GM18507 (cell line): ENCODE data around the gene CCDC150.
"Not testable (repeated sequence)": the region's sequence is repeated elsewhere in the genome, so short reads cannot be mapped to it uniquely, and the experiment has no call there.

ENCODE experiments used
- DNase-seq: peaks from one replicate; pipeline ENCODE4 v3.0.0; 2011; ENCODE audit warnings: low read depth; ENCODE audit not compliant: insufficient read length; ENCODE audit errors: extremely low spot score
- FAIRE-seq: peaks from 2 replicates; lab custom pipeline; 2011; peaks lifted over from hg19 to GRCh38; lab: Jason Lieb, UNC

CCDC150 gene

DNA sequence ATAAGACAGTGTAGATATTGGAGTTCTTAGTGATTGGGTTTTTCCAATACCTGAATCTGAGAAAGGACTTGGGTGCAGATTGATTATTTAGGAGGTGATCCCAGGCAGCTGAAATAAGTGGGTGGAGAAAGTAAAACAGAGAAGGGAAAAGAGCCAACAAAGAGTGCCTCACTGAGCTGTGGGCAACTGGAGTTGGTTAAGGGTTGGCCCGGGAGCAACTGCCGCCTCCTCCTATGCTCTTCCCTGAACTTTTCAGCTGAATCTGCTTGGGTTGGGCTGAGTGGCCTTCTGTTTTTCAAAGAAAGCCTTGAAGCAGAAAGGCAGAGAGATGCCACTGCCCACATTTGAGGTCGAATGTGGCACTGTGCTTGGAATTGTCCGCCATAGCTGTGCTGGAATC lies 20.9 kb upstream of the CCDC150 start:
- FAIRE-seq, result no peak
- no peak for DNase-seq

DNA sequence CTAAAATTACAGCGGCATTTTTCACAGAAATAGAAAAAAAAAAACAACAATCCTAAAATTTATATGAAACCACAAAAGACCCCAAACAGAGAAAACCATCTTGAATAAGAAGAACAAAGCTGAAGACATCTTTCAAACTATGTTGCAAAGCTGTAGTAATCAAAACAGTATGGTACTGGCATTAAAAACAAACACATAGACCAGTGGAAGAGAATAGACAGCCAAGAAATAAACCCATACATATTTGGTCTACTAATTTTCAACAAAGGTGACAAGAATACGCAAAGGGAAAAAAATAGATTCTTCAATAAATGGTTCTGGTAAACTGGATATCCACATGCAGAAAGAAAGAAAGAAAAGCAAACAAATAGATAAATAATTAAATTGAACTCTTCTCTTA lies 9.0 kb upstream of the CCDC150 start:
- DNase-seq, result no peak
- no peak for FAIRE-seq

DNA sequence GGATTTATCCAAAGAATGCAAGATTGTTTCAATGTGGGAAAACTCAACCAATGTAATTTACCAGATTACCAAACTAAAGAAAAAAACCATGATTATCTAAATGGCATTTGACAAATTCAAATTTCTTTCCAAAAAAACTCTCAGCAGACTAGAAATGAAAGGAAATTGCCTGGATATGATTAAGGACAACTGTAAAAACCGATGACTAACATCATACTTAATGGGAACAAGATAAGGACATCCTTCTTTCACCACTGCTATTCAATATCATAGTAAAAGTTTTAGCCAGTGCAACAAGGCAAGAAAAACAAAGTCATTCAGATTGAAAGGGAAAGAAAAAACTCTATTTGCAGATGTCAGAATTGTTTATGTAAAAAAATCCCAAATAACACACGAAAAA lies 4.4 kb upstream of the CCDC150 start:
- DNase-seq (no peak), FAIRE-seq (no peak)

DNA sequence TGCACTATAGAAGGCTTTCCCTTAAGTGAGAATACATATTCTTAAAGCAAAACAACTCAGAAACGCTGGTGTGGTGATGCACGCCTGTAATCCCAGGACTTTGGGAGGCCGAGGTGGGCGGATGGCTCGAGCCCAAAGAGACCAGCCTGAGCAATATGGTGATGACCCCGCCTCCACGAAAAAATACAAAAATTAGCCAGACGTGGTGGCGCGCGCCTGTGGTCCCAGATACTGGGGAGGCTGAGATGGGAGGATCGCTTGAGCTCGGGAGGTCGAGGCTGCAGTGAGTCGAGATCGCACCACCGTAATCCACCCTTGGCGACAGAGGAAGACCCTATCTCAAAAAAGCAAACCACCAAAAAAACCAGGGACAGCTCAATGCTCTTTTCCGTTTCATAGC lies 750 bp upstream of the CCDC150 start:
- FAIRE-seq, result no peak
- DNase-seq, result no peak

DNA sequence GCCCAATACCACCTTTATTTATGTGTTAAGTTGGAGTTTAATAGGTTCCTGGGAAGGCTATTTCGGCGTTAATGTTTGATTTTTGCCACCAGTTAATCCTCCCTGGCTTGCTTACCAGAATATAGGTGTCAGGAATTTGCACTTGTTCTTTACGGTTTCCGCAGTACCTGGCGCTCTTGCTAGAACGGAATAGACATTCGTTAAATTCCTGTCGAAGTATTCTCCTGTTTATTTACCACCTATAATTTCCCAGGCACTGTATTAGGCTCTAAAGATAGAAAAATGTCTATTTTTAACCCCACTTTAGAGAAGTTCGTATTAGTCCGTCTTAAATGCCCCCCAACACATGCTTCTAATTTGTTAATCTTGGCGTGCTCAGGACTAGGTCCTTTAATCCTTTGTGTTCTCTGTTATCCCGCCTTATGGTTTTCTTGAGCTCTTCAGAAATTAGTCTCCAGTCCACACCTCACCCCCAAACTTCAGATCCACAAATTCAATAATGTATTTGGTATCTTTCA lies 575 bp downstream of the CCDC150 start:
- FAIRE-seq, result peak; percentile 21

DNA sequence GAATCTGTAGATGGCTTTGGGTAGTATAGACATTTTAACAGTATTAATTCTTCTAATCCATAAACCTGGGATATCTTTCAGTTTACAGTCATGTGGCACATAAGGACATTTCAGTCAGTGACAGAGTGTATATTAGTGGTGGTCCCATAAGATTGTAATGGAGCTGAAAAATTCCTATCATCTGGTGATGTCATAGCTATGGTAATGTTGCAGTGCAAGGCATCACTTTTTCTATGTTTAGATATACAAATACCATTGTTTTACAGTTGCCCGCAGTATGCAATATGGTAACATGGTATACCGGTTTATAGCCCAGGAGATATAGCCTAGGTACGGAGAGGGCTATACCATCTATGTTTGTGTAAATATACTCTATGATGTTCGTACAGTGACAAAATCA lies 9.7 kb downstream of the CCDC150 start:
- FAIRE-seq, result no peak
- DNase-seq, result no peak

More for the DNA sequence above, 575 bp downstream of the CCDC150 start:
- DNase-seq, result no peak

DNA sequence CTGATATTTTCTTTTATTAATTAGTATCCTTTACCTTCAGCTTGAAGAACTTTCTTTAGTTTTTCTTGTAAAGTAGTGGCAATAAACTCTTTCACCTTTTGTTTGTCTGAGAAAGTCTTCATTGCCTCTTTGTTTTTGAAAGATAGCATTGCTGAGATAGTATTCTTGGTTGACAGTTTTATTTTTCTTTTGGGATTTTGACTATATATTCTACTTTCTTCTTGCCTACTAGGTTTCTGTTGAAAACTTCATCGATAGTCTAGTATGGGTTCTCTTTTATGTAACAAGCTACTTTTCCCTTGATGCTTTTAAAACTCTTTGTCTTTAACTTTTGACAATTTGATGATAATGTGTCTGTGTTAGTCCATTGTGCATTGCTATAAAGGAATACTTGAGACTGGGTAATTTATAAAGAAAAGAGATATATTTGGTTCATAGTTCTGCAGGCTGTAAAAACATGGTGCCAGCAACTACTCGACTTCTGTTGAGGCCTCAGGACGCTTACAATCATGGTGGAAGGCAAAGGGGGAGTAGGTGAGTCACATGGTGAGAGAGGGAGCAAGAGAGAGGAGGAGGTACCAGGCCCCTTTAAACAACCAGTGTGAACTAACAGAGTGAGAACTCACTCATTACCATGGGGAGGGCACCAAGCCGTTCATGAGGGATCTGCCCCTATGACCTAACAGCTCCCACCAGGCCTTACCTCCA lies 12.0 kb downstream of the CCDC150 start:
- no peak for DNase-seq
- FAIRE-seq, result no peak

DNA sequence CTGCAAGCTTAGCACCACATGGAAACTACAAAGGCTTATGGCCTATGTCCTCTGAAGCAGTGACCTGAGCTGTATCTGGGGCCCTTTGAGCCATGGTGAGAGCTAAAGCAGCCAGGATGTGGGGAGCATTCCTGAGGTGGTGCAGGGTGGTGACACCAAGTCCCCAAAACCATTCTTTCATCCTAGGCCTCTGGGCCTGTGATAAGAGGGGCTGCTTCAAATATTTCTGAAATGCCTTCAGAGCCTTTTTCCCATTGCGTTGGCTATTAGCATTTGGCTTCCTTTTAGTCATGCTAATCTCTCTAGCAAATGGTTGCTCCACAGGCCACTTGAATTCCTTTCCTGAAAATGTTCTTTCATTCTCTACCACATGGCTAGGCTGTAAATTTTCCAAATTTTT lies 13.4 kb downstream of the CCDC150 start:
- FAIRE-seq, result no peak
- no peak for DNase-seq

DNA sequence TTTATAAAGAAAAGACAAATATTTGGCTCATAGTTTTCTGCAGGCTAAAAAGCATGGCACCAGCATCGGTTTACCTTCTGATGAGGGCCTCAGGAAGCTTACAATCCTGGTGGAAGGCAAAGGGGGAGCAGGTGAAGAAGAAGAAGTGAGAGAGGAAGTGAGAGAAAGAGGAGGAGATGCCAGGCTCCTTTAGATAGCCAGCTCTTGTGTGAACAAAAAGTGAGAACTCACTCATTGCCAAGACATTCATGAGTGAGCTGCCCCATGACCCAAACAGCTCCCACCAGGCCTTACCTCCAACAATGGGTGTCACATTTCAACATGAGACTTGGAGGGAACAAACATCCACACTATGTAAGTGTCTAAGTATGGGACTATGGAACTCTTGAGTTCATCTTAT lies 14.3 kb downstream of the CCDC150 start:
- no peak for DNase-seq
- no peak for FAIRE-seq

DNA sequence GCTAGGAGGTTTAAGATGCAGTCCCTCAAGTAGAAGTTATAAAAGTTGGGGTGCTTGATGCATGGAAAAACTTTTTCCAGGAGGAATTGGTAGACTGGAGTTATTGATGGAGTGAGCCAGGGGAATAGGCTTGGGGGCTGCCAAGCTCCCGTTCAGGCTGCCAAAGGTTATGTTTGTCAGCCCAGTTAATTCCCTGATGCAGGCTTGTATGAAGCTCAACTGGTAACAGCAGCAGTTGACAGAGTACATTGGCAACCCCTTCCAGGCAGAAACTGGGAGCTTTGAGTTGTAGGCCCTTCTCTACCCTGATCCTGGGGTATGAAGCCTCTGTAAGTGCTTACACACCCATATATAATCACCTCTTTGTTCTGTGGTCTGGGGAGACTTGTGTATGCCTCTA lies 16.2 kb downstream of the CCDC150 start:
- no peak for DNase-seq
- no peak for FAIRE-seq

DNA sequence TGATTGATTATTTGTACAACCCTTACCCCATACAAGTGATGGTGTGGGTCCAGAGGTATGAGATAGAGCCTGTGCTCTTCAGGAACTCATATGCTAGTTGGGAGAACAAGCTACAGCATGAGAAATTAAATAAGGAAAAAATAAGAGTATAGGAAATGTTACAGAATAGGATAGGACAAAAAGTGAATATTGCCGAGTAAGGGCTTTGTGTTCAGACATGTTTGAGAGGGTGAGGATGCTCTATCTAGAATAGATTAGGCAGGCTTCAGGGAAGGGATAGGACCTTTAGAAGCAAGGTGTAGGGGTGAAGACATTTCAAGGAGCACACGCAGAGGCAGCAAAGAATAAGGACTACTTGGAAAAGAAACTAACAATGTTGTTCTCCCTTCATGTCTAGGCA lies 17.8 kb downstream of the CCDC150 start:
- peak; percentile 9 for FAIRE-seq
- DNase-seq, result no peak

DNA sequence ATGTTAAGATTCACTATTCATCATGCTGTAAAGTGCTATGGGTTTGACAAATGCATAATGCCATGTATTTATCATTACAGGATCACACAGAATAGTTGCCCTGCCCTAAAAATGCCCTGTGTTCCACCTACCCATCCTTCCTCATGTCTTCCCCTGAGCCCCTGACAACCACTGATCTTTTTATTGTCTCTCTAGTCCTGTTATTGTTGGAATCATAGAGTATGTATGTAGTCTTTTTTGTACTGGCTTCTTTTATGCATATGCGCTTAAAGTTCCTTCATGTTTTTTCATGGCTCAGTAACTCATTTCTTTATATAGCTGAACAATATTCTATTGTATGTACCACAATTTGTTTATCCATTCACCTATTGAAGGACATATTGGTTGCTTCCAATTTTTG lies 20.3 kb downstream of the CCDC150 start:
- DNase-seq (no peak), FAIRE-seq (peak; percentile 54)

DNA sequence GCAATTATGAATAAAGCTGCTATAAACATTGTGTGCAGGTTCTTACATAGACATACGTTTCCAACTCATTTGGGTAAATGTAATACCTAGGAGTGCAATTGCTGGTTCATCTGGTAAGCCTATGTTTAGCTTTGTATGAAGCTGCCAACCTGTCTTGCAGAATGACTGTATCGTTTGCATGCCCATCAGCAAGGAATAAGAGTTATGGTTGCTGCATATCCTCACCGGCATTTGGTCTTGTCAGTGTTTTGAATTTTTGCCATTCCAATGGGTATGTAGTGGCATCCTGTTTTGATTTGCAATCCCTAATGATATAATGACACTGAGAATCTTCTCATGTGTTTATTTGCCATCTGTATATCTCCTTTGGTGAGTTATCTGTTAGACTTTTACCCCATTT lies 20.7 kb downstream of the CCDC150 start:
- DNase-seq, result no peak
- FAIRE-seq, result no peak

DNA sequence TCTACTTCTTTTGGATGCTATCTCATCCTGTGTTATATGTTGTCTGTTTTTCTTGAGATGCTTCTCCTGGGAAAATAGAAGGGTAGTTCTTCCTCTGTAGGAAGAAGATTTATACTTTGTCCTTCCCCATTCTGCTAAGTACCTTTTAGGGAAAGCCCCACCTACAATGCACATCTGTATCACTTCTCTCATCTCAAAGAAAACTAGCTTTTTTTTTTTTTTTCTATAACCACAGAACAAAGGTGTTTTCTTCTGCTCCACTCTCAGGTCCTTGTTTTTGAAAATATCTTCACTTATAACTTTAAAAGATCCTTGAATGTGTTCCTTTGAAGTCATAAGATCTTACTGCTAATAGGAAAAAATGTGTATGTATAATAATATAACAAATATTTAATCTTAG lies 30.8 kb downstream of the CCDC150 start:
- FAIRE-seq (no peak), DNase-seq (no peak)

DNA sequence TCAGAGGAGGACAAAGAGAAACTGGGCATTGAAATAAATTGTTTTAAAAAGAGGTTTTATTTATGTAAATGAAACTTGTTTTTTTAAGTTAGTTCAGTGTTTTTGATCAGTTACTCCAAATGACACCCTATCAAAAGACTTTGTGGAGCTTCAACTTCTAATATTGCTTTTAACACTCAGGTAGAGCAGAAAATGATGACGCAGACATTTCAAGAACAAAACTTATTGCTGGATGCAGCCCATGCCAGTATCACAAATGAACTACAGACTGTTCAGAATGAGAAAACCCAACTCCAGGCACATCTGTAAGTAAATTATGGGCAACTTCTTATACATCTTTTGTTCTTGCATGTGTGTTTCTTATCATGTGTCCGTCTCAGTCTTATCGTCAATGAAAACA lies 36.4 kb downstream of the CCDC150 start:
- DNase-seq (no peak), FAIRE-seq (no peak)

DNA sequence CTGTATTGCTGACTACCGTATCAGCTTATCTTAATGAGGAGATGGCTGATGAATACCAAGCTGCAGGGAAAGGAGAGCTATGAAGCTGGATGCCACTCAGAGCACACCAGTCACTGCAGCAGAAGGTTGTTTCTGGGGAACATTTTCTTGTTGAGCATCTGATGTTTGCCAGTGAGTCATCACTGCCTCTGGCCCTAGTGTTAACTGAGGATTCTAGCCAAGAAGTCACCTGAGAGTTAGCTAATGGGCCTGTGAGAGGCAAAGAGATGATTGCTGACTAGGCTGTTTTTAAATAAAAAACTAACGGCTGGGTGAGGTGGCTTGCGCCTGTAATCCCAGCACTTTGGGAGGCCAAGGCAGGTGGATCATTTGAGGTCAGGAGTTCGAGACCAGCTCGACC lies 37.9 kb downstream of the CCDC150 start:
- DNase-seq (no peak), FAIRE-seq (no peak)

DNA sequence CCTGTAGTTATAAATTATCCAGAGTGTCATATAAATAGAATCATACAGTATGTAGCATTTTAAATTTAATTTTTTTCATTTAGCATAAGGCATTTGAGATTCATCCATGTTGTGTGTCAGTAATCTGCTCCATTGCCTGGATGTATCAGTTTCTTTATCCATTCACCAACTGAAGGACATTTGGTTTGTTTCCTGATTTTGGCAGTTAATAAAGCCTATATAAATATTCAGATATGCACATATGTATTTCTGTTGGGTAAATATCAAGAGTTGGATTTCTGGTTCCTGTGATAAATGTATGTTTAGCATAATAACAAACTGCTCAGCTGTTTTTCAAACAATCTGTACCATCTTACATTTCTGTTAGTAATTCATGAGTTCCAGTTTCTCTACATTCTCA lies 39.9 kb downstream of the CCDC150 start:
- FAIRE-seq (no peak), DNase-seq (no peak)

DNA sequence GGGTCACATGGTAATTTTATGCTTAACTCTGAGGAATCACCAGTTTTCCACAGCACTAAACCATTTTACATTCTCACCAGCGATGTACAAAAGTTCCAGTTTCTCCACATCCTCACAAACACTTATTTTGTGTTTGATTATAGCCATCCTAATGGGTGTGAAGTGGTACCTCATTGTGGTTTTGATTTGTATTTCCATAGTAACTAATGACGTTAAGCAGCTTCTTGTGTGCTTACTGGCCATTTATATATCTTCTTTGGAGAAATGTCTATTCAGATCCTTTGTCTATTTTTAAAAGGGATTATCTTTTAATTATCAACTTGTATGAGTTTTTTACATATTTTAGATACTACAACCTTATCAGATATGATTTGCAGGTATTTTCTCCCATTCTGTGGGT lies 42.0 kb downstream of the CCDC150 start:
- FAIRE-seq (peak; percentile 9), DNase-seq (no peak)

DNA sequence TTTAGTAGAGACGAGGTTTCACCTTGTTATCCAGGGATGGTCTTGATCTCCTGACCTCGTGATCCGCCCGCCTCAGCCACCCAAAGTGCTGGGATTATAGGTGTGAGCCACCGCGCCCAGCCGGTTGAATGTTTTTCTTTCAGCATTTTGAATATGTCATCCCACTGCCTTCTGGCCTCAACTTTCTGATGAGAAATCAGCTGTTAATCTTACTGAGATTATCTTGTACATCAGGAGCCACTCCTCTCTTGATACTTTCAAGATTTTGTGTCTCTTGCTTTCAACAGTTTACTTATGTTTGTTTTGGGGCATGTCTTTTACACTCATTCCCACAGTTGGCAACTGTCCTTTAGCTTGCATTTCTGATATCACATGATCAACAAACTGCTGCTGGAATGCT lies 46.3 kb downstream of the CCDC150 start:
- FAIRE-seq (no peak), DNase-seq (no peak)

DNA sequence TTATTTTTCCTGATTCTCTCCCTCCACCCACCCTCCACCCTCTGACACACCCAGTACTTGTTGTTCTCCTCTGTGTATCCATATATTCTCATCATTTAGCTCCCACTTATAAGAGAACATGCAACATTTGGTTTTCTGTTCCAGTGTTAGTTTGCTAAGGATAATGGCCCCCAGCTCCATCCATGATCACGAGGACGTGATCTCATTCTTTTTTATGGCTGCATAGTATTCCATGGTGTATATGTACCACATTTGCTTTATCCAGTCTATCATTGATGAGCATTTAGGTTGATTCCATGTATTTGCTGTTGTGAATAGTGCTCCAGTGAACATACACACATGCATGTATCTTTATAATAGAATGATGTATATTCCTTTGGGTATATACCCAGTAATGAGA lies 47.2 kb downstream of the CCDC150 start:
- DNase-seq, FAIRE-seq: not testable (repeated sequence)

DNA sequence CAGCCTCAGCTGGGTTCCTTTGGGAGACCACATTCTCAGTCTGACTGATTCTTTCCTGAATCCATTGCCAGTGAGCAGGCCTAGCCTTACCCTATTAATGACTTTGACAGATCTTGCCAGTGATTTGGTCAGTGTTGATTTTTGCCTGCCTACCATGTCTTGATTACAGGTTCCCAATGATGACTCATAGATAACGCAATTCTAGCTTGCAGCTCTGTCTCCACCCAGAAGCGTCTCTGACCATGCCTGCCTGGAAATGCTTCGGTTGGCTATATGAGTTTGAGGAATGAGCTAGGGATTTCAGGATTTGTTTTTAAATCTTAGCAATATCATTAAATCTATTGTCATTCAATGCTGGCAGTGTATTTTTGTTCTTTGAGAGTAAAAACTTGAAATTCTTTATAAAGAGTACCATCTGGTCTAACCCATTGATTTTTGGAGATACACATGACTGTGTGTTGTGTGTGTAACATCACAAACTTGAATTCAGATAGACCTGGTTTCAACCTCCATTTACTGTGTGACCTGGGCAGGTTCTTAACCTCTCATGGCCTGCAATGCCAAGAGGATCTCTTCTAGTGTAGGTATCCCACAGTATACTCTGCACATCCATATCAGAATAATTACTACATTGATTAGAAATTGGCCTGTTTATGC lies 57.0 kb downstream of the CCDC150 start:
- FAIRE-seq, result no peak
- DNase-seq, result no peak
